Dedifferentiated amniotic fluid mesenchymal stem cell (primary cell): Measurements from ENCODE around the gene PRXL2B.
"Not testable (repeated sequence)": the region's sequence is repeated elsewhere in the genome, so short reads cannot be mapped to it uniquely, and the experiment has no call there.

Experiments used
- DNase-seq: peaks from one replicate; pipeline ENCODE4 v3.0.0-alpha.2; 2016; ENCODE audit errors: extremely low spot score

The PRXL2B gene

DNA sequence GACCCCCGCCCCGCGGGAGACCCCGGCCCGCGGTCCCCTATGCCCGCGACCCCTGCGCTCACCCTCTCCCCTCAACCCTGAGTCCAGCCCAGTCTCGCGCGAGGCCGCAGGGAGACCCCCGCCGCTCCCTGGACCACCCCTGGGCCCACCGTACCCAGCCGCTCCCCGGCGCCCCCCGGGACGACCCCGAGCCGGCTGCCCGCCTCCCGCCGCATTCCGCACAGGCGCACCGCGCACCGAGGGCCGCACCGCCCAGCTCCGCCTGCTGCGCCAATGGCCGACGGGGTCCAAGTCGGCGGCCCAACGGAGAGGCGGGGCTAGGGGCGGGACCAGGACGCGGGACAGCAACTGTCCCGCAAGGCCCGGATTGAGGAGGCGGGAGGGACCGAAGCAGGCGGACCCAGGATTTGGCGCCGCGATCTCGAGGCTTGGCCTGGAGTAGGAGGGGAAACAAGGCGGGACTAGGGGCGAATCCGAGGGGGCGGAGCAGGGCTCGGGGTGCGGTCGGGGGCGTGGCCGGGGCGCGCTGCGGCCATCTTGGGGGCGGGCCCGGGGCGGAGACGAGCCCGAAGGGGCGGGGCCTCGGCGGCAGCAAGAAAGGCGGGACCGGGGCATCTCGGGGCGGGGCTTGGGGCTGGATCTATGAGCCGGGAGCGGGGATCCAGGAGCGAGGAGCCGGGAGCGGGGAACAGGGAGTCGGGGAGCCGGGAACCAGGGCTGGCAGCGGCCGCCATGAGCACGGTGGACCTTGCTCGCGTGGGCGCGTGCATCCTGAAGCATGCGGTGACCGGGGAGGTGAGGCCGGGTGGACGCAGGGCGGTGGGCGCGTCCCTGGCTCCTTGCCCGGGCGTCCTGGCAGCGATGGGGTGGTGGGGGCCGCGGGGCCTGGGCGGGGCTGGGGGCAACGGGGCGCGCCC, at the start of gene PRXL2B:
PRXL2B (plus strand) TSS at position 624 of the 917 bp plus-strand sequence; CDS start at position 733, 109 bp downstream.
- peak; percentile 99 for DNase-seq

- no peak for DNase-seq
These were observed 48.8 kb upstream of the PRXL2B start for GRCh38 chr1:2537784-2538115.

GRCh38 chr1:2538376-2538775, 48.2 kb upstream of the PRXL2B start:
- no peak for DNase-seq

DNA sequence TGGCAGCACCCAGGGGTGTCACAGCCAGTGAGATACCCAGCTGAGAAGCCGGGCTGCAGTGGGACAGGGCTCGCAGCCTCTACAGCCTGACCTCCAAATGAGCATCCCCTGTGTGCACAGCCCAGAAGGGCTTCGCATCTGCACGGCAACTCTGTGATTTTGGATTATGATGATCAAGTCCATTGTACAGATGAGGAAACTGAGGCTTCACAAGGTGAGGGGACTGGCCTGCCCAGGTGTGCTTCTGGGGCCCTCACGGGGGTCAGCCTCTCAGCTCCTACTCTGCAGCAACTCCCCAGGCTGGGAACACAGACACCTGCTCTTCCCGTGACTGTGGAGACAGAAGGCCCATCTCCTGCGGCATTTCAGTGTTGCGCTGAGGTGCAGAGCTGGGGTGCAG, 47.7 kb upstream of the PRXL2B start:
- no peak for DNase-seq

DNA sequence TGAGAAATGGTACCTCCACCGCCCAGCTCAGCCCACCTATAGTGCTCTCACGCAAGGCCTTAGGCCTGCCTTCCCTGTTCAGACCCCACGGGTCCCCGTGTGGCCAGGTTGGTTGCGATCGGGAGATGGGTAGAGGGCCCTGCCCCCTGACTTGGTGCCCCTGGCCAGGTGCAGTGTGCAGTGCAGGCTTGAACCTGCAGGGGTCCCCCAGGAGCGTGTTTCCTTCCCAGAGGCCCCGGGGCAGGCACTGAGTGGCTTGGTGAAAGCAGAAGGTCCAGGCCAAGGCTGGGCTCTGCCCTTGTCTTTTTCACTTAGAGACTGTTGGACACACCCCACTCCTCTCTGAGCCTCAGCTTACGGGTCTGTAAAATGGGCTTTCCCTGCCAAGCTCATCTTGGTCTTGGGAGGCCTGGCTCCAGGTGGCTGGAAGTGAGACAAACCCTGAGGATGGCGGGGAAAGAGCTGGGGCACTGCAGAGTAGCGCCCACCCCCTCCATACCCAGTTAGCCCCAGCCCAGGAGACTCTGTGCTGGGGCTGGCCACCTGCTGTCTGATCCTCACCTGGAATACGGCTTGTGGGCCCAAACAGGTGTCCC, 47.2 kb upstream of the PRXL2B start:
- DNase-seq: no peak

DNA sequence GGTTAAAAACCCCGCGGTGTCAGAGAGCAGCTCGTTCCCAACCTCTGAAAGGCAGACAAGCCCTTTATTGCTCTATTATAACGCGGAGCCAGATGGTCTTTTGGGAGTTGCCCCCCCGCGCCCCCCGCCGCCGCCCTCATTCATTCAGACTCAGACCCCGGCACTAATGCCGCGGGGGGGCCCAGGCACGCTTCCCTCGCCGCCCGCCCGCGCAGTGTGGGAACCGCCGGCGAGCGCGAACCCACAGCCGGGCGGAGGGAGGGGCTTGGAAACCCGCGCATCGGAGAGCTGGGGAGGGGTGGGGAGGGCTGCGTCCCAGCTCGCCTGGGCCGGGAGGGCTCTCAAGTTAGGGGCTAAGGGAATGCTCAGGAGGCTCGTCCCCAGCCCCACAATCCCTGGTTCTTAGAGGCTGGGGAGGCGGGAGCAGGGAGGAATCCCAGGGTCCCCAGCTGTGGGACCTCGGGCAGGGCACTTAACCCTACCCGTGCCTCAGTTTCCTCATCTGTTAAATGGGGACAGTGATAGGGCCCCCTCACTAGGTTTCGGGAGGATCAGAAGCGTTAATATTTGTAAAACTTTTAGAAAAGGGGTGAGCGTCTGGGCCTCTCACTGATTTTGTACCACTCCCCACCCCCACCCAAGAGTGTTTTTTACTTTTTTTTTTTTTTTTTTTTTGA, 45.6 kb upstream of the PRXL2B start:
- DNase-seq: no peak

GRCh38 chr1:2541619-2542245, 44.8 kb upstream of the PRXL2B start:
- DNase-seq: no peak

DNA sequence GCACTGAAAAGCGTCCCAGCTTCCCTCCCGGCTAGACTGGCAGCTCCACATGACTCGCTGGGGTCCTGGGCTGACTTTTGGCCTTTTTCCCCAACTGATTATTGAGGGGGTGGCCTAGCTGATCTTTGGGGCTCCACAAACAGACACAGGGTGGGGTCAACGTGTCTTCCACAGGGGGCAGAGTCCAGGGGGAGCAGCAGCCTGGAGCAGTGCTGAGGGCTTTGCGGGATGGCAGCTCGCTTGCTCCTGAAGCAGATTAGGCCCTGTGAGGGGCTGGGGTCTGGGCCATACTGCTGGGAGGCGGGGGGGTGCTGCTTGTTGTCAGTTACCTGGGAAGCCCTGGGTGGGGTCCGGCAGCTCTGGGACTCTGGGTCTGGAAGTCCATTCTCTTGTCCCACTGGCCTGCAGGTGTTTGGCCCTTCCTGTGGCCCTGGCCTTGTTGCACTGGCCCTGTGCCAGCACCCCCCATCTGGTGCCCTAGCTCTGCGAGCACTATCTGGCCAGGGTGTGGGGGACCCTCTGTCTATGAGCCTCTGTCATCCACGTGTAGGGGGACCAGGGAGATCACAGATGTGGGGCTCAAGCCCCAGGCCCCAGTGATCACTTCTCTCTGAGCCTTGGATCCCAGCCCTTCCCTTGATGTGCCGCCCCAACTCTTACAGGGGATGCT, 44.2 kb upstream of the PRXL2B start:
- no peak for DNase-seq

DNA sequence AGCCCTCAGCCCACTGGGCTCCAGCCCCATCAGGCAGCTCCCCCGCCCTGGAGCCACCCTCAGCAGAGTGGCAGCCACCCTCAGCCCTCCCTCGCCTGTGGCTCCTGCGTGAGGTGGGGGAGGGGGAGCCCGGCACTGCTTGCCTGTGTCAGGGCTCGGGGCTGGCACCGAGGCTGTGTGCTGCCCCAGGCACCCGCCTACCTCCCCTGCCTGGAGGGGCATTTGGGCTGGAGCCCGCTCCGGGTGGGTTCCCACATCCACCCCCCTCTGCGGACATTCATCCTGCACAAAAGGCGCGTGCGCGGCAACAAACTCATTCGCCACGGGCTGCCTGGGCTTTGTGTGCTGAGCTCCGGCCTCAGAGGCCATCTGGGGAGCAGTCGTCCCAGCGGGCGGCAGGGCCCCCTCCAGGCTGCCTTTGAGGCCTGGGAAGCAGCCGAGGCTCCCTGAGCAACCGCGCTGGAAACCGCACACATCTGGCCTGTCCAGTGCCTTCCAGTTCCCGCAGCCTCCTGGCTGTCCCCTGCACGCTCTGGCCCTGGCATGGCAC, 43.0 kb upstream of the PRXL2B start:
- DNase-seq: no peak

GRCh38 chr1:2544093-2544874, 42.3 kb upstream of the PRXL2B start:
- DNase-seq: no peak

DNA sequence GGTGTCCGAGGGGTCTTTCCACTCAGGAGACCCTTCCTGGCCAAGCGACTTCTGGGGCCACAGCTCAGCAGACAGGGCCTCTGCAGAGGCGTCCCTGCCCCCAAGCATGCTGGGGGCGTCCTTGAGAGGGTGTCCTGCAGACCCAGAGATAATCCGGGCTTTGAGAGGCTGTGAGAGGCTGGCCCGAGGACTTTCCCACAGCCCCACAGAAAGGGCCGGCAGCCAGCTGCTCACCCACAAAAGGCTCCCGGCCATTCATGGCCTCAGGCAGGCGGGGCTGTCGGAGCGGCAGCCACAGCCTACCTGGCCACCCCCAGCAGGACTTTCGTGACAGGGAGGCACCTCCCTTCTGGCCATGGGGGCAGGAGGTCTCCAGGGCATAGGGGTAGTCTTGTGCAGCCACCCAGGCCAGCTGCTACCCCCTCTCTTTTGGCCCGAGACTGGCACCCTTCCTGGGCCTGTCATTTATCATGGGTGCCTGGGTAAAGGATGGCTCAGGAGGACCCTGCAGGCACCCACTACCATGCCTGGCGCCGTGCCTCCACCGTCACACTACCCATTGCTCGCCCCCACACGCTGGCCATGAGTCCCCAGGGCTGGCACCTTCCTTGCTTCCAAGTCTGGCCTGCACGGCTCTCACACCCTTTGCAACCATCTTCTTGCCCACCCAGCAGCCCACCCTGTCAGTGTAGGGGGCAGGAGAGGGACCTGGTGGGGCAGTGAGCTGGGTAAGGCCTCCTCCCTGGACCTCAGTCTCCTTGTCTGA, 41.5 kb upstream of the PRXL2B start:
- DNase-seq: no peak

DNA sequence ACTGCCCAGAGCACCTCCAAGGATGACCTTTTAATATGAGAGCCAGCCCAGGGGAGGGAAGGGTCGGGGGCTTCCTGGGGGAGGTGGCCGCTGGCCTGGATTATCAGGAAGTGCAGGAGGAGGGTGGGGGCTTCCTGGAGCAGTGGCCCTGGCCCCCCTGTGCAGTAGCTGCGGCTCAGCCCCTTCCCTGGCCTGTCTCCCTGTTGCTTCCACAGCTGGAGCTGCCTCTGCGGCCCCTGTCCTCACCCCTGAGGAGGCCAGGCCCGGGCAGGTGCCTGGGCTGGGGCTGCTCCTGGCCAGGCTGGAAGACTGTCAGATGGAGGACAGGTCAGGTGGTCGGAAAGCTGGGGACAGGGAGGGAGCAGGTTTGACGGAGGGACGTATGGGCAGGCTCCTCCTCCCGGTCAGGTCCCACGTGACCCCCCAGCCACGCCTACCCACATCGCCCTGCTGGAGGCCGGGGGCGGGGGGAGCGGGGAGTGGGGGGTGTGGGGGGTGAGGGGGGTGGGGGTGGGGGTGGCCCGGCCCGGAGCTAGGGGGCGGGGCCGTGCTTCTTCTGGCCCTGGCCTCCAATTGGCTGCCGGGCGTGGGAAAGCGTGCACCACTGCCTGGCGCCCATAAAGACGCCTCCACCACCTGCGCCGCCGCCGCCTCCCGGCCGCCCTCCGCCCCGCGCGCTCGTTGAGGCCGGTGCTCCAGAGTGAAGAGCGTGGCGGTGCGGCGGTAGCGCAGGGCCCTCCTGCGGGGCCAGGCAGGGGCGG, 40.6 kb upstream of the PRXL2B start:
- peak; percentile 14 for DNase-seq

- DNase-seq: peak; percentile 15
These were observed 39.9 kb upstream of the PRXL2B start for GRCh38 chr1:2546515-2547209.

- DNase-seq: no peak
These were observed 39.1 kb upstream of the PRXL2B start for GRCh38 chr1:2547210-2548067.

- DNase-seq: peak; percentile 32
These were observed 38.4 kb upstream of the PRXL2B start for GRCh38 chr1:2548068-2548589.

DNA sequence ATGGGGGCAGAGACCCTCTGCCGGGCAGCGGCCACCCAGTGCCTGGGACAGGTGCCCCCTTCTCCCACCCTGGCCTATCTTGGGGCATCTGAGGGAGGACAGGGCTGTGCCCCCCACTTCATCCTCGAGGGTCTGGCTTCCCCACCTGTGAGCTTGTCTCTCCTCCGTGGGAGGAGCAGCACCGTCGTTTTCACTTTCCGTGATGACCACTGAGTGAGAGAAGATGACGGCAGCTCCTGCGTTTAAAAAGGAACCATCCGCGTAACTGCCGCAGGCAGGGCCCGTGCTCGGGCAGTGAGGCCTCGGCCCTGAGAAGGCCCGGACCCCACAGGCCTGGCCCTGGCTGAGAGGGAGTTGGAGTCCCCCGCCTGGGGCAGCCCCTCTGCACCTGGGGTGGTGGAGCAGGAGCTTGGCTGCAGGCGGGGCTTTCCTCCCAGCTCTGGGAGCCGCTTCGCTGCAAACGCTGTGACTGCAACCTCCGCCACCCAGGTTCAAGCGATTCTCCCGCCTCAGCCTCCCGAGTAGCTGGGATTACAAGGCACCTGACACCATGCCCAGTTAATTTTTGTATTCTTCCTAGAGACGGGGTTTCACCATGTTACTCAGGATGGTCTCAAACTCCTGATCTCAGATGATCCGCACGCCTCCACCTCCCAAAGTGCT, 37.1 kb upstream of the PRXL2B start:
- not testable (repeated sequence) for DNase-seq
